ENCODE results near the gene RPUSD1. TPM values are rescaled to one million over a fixed set of nuclear protein-coding genes. Genes with fewer than 3 reads are reported as not detected.

RPUSD1 gene
- total RNA-seq, 1 experiment from 2014 or later: 53.3 TPM

DNA sequence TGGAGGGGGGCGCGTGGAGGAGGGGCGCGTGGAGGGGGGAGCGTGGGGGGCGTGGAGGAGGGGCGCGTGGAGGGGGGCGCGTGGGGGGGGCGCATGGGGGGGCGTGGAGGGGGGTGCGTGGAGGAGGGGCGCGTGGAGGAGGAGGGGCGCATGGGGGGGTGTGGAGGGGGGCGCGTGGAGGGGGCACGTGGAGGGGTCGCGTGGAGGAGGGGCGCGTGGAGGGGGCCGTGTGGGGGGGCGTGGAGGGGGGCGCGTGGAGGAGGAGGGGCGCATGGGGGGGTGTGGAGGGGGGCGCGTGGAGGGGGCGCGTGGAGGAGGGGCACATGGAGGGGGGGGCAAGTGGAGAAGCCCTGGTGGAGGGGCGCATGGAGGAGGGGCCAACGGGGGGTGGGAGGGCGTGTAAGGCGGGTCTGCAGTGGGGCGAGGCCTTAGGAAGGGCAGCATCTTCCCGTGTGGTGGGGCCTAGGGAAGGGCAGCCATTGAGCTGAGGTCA is 20.4 kb downstream of the RPUSD1 start:
- Histone ChIP-seq H3K27ac (no peak overlapping the region), H3K27me3 (ENCODE audit: insufficient read depth, low read depth) (no peaks in the 10 kb centered on the region), H3K4me1 (replicated peaks; ENCODE audit: insufficient read depth) (no peaks in the 10 kb centered on the region), H3K9me2 (ENCODE audit: insufficient read depth) (no peaks in the 10 kb centered on the region), H2AFZ (no peak overlapping the region), H3K4me3 (no peak overlapping the region), H3F3A (ENCODE audit: insufficient read depth, low read depth) (peaks cover 4% of the 10 kb centered on the region; the same call in 1 of the 2 replicates), H3K79me2 (ENCODE audit: low read depth) (no peaks in the 10 kb centered on the region), H4K20me1 (ENCODE audit: insufficient read depth) (no peaks in the 10 kb centered on the region), H3K36me3 (ENCODE audit: low read depth) (no peaks in the 10 kb centered on the region), H3K4me2 (no peak overlapping the region), H3K9me3 (ENCODE audit: insufficient read depth, low read depth) (no peaks in the 10 kb centered on the region)
- intact Hi-C loops (cut with micrococcal nuclease; ENCODE audit: unreplicated experiment): no loop called here
- no TSS peak for BruUV-seq (replicated peaks)
- CTCF ChIA-PET: no interaction called here
- POLR2A ChIA-PET (ENCODE audit: unreplicated experiment): no interaction called here
- DNase-seq: no peak
- TF ChIP-seq, protein P1, sequence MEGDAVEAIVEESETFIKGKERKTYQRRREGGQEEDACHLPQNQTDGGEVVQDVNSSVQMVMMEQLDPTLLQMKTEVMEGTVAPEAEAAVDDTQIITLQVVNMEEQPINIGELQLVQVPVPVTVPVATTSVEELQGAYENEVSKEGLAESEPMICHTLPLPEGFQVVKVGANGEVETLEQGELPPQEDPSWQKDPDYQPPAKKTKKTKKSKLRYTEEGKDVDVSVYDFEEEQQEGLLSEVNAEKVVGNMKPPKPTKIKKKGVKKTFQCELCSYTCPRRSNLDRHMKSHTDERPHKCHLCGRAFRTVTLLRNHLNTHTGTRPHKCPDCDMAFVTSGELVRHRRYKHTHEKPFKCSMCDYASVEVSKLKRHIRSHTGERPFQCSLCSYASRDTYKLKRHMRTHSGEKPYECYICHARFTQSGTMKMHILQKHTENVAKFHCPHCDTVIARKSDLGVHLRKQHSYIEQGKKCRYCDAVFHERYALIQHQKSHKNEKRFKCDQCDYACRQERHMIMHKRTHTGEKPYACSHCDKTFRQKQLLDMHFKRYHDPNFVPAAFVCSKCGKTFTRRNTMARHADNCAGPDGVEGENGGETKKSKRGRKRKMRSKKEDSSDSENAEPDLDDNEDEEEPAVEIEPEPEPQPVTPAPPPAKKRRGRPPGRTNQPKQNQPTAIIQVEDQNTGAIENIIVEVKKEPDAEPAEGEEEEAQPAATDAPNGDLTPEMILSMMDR (conservative IDR thresholded peaks at IDR 0.05): no peak

DNA sequence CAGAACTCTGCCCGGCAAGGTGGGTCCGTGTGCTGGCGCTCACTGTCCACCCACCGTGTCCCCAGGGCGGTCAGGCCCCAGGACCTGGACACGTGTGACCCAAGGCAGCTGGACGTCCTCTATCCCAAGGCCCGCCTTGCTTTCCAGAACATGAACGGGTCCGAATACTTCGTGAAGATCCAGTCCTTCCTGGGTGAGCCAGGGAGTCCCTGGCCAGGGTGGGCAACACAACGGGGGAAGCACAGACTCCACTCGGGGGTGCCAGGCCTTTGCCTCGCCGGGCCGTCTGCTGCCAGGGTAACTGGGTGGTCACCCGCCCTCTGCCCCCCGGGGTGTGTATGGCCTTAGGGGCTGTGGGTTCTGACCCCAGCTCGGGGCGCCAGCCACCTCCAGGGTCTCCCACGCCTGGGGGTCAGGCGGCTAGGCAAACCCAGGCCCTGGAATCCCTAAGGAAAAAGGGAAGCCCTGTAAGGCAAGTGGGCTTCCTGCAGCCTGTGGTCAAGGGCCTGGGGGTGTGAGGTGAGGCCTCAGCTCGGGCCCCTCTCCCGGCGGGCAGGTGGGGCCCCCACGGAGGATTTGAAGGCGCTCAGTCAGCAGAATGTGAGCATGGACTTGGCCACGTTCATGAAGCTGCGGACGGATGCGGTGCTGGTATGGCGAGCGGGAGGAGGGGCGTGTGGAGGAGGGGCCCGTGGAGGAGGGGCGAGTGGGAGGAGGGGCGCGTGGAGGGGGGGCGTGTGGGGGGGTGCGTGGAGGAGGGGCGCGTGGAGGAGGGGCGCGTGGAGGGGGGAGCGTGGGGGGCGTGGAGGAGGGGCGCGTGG is 21.2 kb downstream of the RPUSD1 start:
- BruUV-seq (replicated peaks): no TSS peak
- Histone ChIP-seq H3K4me2 (no peak overlapping the region), H4K20me1 (ENCODE audit: insufficient read depth) (no peaks in the 10 kb centered on the region), H2AFZ (no peak overlapping the region), H3K9me3 (ENCODE audit: insufficient read depth, low read depth) (no peaks in the 10 kb centered on the region), H3K4me1 (replicated peaks; ENCODE audit: insufficient read depth) (no peaks in the 10 kb centered on the region), H3K27ac (no peak overlapping the region), H3F3A (ENCODE audit: insufficient read depth, low read depth) (peaks cover 4% of the 10 kb centered on the region; the same call in 1 of the 2 replicates), H3K9me2 (ENCODE audit: insufficient read depth) (no peaks in the 10 kb centered on the region), H3K4me3 (no peak overlapping the region), H3K36me3 (ENCODE audit: low read depth) (no peaks in the 10 kb centered on the region), H3K27me3 (ENCODE audit: insufficient read depth, low read depth) (no peaks in the 10 kb centered on the region), H3K79me2 (ENCODE audit: low read depth) (no peaks in the 10 kb centered on the region)
- intact Hi-C loops (cut with micrococcal nuclease; ENCODE audit: unreplicated experiment): no loop called here
- ChIA-PET POLR2A (ENCODE audit: unreplicated experiment) (no interaction called here), CTCF (no interaction called here)
- TF ChIP-seq EZH2 (IDR thresholded peaks at IDR 0.05; ENCODE audit: low read depth): no peak
- TF ChIP-seq, protein P1 (conservative IDR thresholded peaks at IDR 0.05): no peak
- no peak for DNase-seq

DNA sequence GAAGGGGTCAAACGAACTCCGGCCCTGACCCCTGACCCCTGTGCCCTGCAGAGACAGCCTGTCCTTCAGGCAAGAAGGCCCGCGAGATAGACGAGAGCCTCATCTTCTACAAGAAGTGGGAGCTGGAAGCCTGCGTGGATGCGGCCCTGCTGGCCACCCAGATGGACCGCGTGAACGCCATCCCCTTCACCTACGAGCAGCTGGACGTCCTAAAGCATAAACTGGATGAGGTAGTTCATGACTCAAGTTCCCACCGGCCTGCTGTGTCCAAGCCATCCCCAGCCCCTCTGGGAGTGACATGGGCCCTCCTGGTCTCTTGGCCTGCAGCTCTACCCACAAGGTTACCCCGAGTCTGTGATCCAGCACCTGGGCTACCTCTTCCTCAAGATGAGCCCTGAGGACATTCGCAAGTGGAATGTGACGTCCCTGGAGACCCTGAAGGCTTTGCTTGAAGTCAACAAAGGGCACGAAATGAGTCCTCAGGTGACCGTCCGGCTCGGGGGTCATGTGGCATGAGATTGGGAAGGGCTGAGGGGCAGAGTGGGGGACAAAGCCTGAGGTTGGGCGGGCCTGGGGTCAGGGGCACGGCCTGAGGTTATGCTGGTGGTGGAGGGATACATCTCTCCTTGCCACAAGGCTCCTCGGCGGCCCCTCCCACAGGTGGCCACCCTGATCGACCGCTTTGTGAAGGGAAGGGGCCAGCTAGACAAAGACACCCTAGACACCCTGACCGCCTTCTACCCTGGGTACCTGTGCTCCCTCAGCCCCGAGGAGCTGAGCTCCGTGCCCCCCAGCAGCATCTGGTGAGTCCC is 22.0 kb downstream of the RPUSD1 start:
- Histone ChIP-seq H3K27ac (no peak overlapping the region), H3K9me2 (ENCODE audit: insufficient read depth) (no peaks in the 10 kb centered on the region), H3K4me1 (replicated peaks; ENCODE audit: insufficient read depth) (peaks cover 4% of the 10 kb centered on the region), H4K20me1 (ENCODE audit: insufficient read depth) (no peaks in the 10 kb centered on the region), H3K9me3 (ENCODE audit: insufficient read depth, low read depth) (no peaks in the 10 kb centered on the region), H3K36me3 (ENCODE audit: low read depth) (no peaks in the 10 kb centered on the region), H3F3A (ENCODE audit: insufficient read depth, low read depth) (peaks cover 4% of the 10 kb centered on the region; the same call in 1 of the 2 replicates), H2AFZ (no peak overlapping the region), H3K4me2 (no peak overlapping the region), H3K4me3 (no peak overlapping the region), H3K79me2 (ENCODE audit: low read depth) (no peaks in the 10 kb centered on the region), H3K27me3 (ENCODE audit: insufficient read depth, low read depth) (no peaks in the 10 kb centered on the region)
- ChIA-PET POLR2A (ENCODE audit: unreplicated experiment) (no interaction called here), CTCF (no interaction called here)
- no TSS peak for BruUV-seq (replicated peaks)
- DNase-seq: no peak
- intact Hi-C loops (cut with micrococcal nuclease; ENCODE audit: unreplicated experiment): no loop called here
- TF ChIP-seq, protein P1 (conservative IDR thresholded peaks at IDR 0.05): no peak
- no peak for TF ChIP-seq EZH2 (IDR thresholded peaks at IDR 0.05; ENCODE audit: low read depth)

Data from PC-9 (cell line).